ENCODE results near the gene CCDC200. TPM values are rescaled to one million over a fixed set of nuclear protein-coding genes. Genes with fewer than 3 reads are reported as not detected.

The CCDC200 gene
- not detected for total RNA-seq

GRCh38 chr17:43228020-43228782, at the start of gene CCDC200:
Gene CCDC200 (minus strand): TSS chr17:43228623. CDS start chr17:43228554, 69 bp downstream.

GRCh38 chr17:43233877-43234276, 5.5 kb upstream of the CCDC200 start, which contains the start of gene RNU2-1:
Gene RNU2-1 (minus strand): TSS chr17:43233977.

GRCh38 chr17:43211480-43212402, 16.7 kb downstream of the CCDC200 start, which contains the start of gene TMEM106A:
Gene TMEM106A (plus strand): TSS chr17:43211875. CDS start chr17:43213042, 1,167 bp downstream.

Small RNAs within 50 kb of the gene (small RNA-seq; reads per million reads assigned to genes)
- gene RF00004 (ENCODE audit: low replicate concordance) = not detected
- gene RNU2-1 (ENCODE audit: low replicate concordance) = not detected

Other genes starting within 250 kb of the CCDC200 start
- 2.5 TPM for gene PTGES3L, start 248.5 kb downstream of the CCDC200 start, total RNA-seq
- 16.9 TPM for gene RUNDC1, start 248.1 kb downstream of the CCDC200 start, total RNA-seq
- 1,347 TPM for gene RPL27, start 230.2 kb downstream of the CCDC200 start, total RNA-seq
- 2.5 TPM for gene IFI35, start 221.8 kb downstream of the CCDC200 start, total RNA-seq
- gene VAT1, start 206.2 kb downstream of the CCDC200 start, total RNA-seq = 77.3 TPM
- 3.4 TPM for gene RND2, start 203.4 kb downstream of the CCDC200 start, total RNA-seq
- gene BRCA1, start 103.3 kb downstream of the CCDC200 start, total RNA-seq = 9.7 TPM
- 62.3 TPM for gene NBR1, start 57.4 kb downstream of the CCDC200 start, total RNA-seq
- 1.3 TPM for gene TMEM106A, start 16.7 kb downstream of the CCDC200 start, total RNA-seq
- not detected for gene RNU2-1, start 5.4 kb upstream of the CCDC200 start, total RNA-seq
- gene ARL4D, start 170.4 kb upstream of the CCDC200 start, total RNA-seq = 43.8 TPM